NK-92 (cell line): ENCODE measurements around the gene SEL1L.
"Not testable (repeated sequence)": the region's sequence is repeated elsewhere in the genome, so short reads cannot be mapped to it uniquely, and the experiment has no call there.

Experiments used
- DNase-seq: peaks from one replicate; lab custom pipeline; 2025; ENCODE audit not compliant: unreplicated experiment; lab: John Stamatoyannopoulos, UW

SEL1L gene

DNA sequence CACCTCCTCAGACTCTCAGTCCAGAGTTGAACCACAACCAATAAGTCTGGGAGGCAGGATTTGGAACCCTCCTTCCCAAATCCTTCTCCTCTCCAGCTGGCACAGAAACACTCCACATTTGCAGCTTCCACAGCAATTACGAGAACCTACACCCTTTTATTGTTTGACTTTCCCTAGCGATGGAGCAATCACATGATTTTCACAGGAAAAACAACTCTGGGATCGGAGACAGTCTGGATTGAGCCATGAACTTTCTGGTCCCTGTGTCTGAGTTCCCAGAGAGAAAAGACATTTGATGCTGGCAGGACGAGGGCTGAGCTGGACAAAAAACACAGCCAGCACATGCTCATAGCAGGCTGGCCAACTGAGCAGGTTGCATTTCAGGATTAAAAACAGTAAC, 84.5 kb downstream of the SEL1L start:
- DNase-seq: no peak

DNA sequence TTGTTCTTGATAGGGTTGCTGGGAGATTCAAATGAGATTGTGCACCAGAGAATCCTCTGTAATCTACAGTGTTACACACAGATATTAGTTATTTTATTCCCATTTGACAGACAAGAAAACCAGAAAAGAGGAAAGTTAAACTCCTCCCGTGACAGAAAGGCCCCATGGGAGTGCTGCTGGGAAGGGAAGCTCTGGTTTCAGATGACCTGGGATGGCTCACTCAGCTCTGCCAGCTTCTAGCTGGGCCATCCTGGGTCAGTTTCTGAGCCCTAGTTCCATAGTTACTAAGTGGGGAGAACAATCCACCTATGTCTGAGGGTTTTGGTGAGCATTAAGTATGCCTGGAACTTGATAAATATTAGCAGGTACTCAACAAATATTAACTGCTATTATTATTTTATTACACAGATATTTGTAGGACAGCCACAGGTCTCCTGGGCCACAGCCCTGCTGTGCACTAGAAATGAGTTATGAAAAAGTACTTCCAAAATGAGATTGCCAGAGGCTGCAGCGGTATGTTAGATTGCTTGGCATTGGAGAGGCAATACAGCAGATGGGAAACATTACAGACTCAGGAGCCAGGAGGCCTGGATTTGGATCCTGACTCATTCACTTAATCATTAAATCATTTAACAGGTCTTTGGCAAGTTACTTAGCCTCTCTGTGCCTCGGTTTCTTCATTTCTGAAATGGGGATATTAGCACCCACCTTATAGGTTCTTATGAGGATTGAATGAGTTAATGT, 86.5 kb downstream of the SEL1L start:
- DNase-seq: no peak

GRCh38 chr14:81446279-81447007, 87.2 kb downstream of the SEL1L start:
- DNase-seq: no peak

GRCh38 chr14:81441626-81442134, 92.0 kb downstream of the SEL1L start:
- DNase-seq: no peak

DNA sequence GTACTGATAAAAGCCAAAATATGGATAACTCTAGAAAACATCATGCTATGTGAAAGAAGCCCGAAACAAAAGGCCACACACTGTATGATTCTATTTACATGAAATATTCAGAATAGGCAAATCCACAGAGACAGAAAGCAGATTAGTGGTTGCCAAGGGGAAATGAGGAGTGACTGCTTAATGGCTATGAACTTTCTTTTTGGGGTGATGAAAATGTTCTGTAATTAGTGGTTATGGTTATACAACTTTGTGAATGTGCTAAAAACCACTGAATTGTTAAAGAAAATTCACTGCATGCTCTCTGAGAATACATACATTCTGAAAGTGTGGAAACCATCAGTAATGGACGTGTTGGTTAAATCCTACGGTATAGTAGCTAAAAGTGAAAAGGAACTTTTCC, 93.6 kb downstream of the SEL1L start:
- no peak for DNase-seq

DNA sequence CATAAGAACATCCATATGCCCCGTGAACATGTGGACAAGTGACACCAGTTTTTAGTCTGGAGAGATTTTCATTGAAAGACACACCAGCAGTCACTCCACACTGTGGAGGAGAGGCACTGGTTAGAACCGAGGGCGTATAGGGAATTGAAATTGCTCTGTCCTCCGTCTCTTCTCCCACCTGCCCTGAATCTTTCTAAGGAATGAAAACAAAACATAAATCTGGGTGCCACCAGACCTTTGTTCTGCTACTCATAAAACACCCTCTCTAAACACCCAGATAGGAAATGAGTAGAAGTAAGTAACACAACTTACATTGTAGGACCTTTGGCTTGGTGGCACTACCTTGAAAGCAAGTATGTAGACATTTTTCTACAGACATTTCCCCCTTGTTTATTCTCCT, 96.4 kb downstream of the SEL1L start:
- no peak for DNase-seq

DNA sequence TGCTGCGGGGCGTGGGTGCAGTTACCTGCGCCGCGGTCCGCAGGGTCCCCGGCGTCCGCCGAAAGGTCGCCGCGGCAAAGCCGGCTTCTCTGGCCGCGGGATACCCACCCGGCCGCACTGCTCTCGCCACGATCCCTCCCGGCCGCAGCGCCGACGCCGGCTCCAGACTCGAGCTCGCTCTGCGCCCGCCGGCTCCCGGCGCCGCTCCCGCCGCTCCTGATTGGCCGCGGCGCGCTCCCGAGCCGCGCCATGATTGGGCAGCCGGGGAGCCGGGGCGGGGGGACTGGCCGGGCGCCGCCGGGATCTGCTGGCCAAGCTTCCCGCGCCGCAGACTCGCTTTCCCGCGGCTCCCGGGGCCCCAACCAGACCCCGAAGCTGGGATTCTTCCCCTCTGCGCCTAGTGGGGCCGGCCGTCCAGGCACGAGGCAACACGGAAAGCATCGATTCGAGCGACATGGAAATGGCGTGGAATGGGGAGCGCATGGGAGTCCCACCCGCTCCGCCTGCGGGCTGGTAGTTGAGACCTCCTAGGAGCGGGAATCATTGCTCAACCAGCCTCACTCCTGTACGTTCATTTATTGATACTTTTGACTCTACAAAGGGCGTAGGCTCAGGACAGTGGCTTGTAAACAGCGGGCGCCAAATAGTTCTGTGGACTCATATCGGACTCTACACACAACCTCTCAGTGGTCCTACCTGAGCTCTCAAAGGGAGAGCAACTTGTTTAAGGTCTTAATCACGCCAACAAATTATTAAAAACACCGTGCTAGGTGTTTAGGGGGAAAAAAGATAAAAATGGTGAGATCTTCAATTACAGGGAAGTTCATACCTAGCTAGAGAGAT, 97.1 kb downstream of the SEL1L start:
- DNase-seq: no peak

- DNase-seq: no peak
Measured at GRCh38 chr14:81435391-81436295, 98.0 kb downstream of the SEL1L start.

- DNase-seq: no peak
Measured at GRCh38 chr14:81435048-81435390, 98.6 kb downstream of the SEL1L start.

DNA sequence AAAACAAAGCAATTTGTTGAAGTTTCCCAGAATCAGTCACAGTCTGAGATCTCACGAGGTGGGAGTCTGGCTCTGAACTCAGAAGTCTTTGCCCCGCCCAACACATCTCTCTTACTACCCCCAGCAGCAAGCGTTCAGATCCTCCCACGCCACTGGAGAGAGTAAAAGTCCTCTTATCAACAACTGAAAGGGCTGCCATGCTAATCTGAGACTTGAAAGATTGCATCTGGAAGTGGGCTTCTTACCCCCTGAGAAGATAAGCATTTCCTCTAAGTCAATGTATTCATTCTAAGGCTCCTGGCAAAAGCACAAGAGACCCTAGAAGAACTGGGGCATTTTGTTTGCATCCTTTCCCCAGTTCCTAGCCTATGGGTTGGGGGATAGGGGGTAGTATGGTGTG, 99.4 kb downstream of the SEL1L start:
- no peak for DNase-seq

GRCh38 chr14:81433378-81433777, 100.3 kb downstream of the SEL1L start:
- DNase-seq: no peak

GRCh38 chr14:81432219-81432661, 101.4 kb downstream of the SEL1L start:
- DNase-seq: no peak

DNA sequence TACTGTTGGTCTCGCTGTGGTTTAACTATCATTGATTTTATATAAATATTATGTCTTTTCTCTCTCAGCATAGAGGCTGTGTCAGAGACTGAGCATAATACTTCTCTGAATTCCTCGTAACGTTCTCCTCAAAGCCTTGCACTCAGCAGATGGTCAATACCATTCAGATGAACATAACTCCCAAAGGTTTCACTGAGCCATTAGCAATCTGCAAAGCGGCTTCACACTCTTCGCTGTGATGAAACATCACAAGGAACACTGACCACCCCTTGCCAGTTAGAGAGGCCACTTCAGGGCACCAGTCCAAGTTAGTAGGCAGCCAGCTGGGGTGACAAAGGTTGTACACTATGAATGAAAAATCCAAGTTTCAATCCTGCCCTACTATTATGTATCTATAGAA, 103.4 kb downstream of the SEL1L start:
- DNase-seq: no peak

- not testable (repeated sequence) for DNase-seq
Measured at GRCh38 chr14:81429749-81430148, 103.9 kb downstream of the SEL1L start.

- DNase-seq: no peak
Measured at GRCh38 chr14:81429028-81429427, 104.6 kb downstream of the SEL1L start.

DNA sequence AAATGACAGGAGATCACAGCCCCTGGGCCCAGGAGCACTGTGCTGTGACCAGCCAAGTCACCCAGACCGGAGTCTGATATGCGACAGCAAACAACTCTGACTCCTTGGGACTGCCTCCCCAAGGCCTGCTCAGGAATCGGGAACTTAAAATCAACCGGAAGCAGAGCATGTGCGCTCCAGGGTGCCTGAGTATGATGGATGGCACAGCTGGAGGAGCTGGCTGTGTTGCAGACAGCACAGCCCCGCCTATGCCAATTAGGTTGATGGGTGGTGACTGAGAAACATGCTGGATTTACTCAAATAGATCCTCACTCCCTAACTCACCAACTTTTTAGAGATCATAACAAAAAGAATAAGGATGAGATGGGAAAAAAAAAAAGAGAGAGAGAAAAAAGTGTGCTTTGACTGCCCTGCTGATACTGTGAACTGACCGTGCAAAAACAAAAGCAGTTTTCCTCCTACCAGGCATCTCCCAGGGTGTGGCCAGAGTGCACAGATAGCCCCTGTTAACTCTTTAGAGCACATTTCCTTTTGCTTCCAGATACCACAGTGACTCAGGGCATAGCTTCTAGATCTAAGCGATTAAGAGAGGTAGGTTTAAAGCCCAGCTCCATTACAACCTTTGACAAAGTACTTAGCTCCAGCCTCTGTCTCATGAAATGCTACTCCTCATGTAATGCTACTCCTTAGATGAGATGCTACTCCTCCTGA, 106.2 kb downstream of the SEL1L start:
- no peak for DNase-seq

GRCh38 chr14:81423504-81423903, 110.1 kb downstream of the SEL1L start:
- no peak for DNase-seq
